GM23338 (cell line): ENCODE measurements around the gene IFITM10. TPM values are rescaled to one million over a fixed set of nuclear protein-coding genes. Genes with fewer than 3 reads are reported as not detected.

ENCODE experiments used
- ATAC-seq: fragments of 200-7000 bp; cut with Tn5 transposase; 3 replicates; pipeline ENCODE4 v1.9.1; 2020
- DNase-seq: peaks from one replicate; pipeline ENCODE4 v3.0.0-alpha.2; 2015; ENCODE audit warnings: low spot score
- H2AFZ ChIP-seq: fragments of 200-600 bp; sonication (generic); 2 replicates; pipeline ENCODE4 v1.8.0; 2016; ENCODE audit warnings: antibody characterized with exemption, mild to moderate bottlenecking, moderate library complexity
- H3F3A ChIP-seq: fragments of 200-600 bp; sonication (generic); replicated peaks from 2 replicates; pipeline ENCODE4 v1.8.0; 2017; ENCODE audit warnings: antibody characterized with exemption, mixed run types, low read depth
- H3K27ac ChIP-seq: fragments of 200-600 bp; sonication (generic); 2 replicates; pipeline ENCODE4 v1.6.1; 2016; ENCODE audit warnings: low read depth
- H3K27me3 ChIP-seq: fragments of 200-600 bp; sonication (generic); 2 replicates; pipeline ENCODE4 v1.8.0; 2016; ENCODE audit warnings: mild to moderate bottlenecking, mixed run types, moderate library complexity; ENCODE audit not compliant: insufficient read depth
- H3K36me3 ChIP-seq: fragments of 200-600 bp; sonication (generic); 2 replicates; pipeline ENCODE4 v1.8.0; 2016; ENCODE audit warnings: mild to moderate bottlenecking; ENCODE audit not compliant: insufficient read depth
- H3K4me1 ChIP-seq: fragments of 200-600 bp; sonication (generic); 2 replicates; pipeline ENCODE4 v1.8.0; 2016; ENCODE audit warnings: mild to moderate bottlenecking, moderate library complexity; ENCODE audit not compliant: insufficient read depth
- H3K4me2 ChIP-seq: fragments of 200-600 bp; sonication (generic); 2 replicates; pipeline ENCODE4 v1.7.1; 2017; ENCODE audit warnings: mixed run types
- H3K4me3 ChIP-seq: fragments of 200-600 bp; sonication (generic); 2 replicates; pipeline ENCODE4 v1.6.1; 2016; ENCODE audit warnings: mixed run types
- H3K79me2 ChIP-seq: fragments of 200-600 bp; sonication (generic); replicated peaks from 2 replicates; pipeline ENCODE4 v1.8.0; 2017; ENCODE audit warnings: mild to moderate bottlenecking; ENCODE audit not compliant: insufficient read depth
- H3K9me2 ChIP-seq: fragments of 200-600 bp; sonication (generic); 2 replicates; pipeline ENCODE4 v1.8.0; 2017; ENCODE audit not compliant: insufficient read depth
- H4K20me1 ChIP-seq: fragments of 200-600 bp; sonication (generic); replicated peaks from 2 replicates; pipeline ENCODE4 v1.8.0; 2017; ENCODE audit warnings: mild to moderate bottlenecking; ENCODE audit not compliant: insufficient read depth
- H3K27ac Mint-ChIP-seq: 2 replicates; pipeline ENCODE4 v1.8.0; 2020; ENCODE audit warnings: inconsistent platforms, mild to moderate bottlenecking, moderate library complexity, mixed read lengths
- H3K27me3 Mint-ChIP-seq: 3 replicates; pipeline ENCODE4 v1.8.0; 2022; ENCODE audit warnings: low read depth, mild to moderate bottlenecking, moderate library complexity, mixed read lengths, inconsistent platforms; ENCODE audit not compliant: insufficient read depth, poor library complexity
- H3K36me3 Mint-ChIP-seq: 3 replicates; pipeline ENCODE4 v1.8.0; 2021; ENCODE audit warnings: low read depth, mild to moderate bottlenecking, inconsistent platforms, moderate library complexity, mixed read lengths
- H3K4me1 Mint-ChIP-seq: 3 replicates; pipeline ENCODE4 v1.8.0; 2020; ENCODE audit warnings: mild to moderate bottlenecking, inconsistent platforms, mixed read lengths
- H3K4me3 Mint-ChIP-seq: 3 replicates; pipeline ENCODE4 v1.8.0; 2021; ENCODE audit warnings: moderate library complexity, mild to moderate bottlenecking, inconsistent platforms, mixed read lengths
- H3K9me3 Mint-ChIP-seq: 3 replicates; pipeline ENCODE4 v1.8.0; 2020; ENCODE audit warnings: moderate library complexity, mild to moderate bottlenecking, inconsistent platforms, mixed read lengths
- ETS1 ChIP-seq: IDR thresholded peaks from 2 replicates; pipeline ENCODE4 v1.6.1; 2016; ENCODE audit warnings: antibody characterized with exemption
- EZH2 ChIP-seq: fragments of 200-600 bp; sonication (generic); IDR thresholded peaks from one replicate; pipeline ENCODE4 v1.8.0; 2017; ENCODE audit warnings: antibody characterized with exemption, mild to moderate bottlenecking, low read depth; ENCODE audit not compliant: unreplicated experiment
- EZH2phosphoT487 ChIP-seq: fragments of 200-600 bp; sonication (generic); IDR thresholded peaks from one replicate; pipeline ENCODE4 v1.8.1; 2018; ENCODE audit warnings: antibody characterized with exemption; ENCODE audit not compliant: unreplicated experiment
- NANOG ChIP-seq: IDR thresholded peaks from 2 replicates; pipeline ENCODE4 v1.6.1; 2016; ENCODE audit warnings: antibody characterized with exemption, borderline replicate concordance
- POLR2AphosphoS5 ChIP-seq: IDR thresholded peaks from 2 replicates; pipeline ENCODE4 v1.6.1; 2016; ENCODE audit warnings: antibody characterized with exemption, low read depth
- STAT1 ChIP-seq: IDR thresholded peaks from one replicate; pipeline ENCODE4 v1.6.1; 2016; ENCODE audit warnings: antibody characterized with exemption; ENCODE audit not compliant: unreplicated experiment
- ZNF331 ChIP-seq: fragments of 250-450 bp; sonication (Bioruptor Pico); IDR thresholded peaks from 2 replicates; pipeline ENCODE4 v1.5.0; 2020; ENCODE audit warnings: low read depth, mild to moderate bottlenecking, moderate library complexity
- ZNF462 ChIP-seq: fragments of 250-450 bp; sonication (Bioruptor Pico); IDR thresholded peaks from 2 replicates; pipeline ENCODE4 v1.5.0; 2020; ENCODE audit warnings: mild to moderate bottlenecking, moderate library complexity
- polyA plus RNA-seq: library from polyadenylated mRNA; unstranded; fragments of >200 nt; fragmentation: Nextera tagmentation; extraction: Ambion mirVana; gene quantifications from 2 replicates; pipeline ENCODE4 v1.2.1, GENCODE V29; 2016
- total RNA-seq: library from RNA; depleted of rRNA; stranded (reverse); fragments of >200 nt; shearing (Covaris generic); gene quantifications from 2 replicates; pipeline ENCODE4 v1.2.3, GENCODE V29; 2014

IFITM10 gene
- total and polyA plus RNA-seq, 2 experiments from 2014 or later: 0.06 TPM; not detected in 1

- H3K4me3 Mint-ChIP-seq: no peak overlapping the region
- no peak overlapping the region for H2AFZ ChIP-seq
- no peaks in the 10 kb centered on the region for H3K36me3 ChIP-seq
- H3F3A ChIP-seq: peaks cover 8% of the 10 kb centered on the region; the same call in 1 of the 2 replicates
- no peaks in the 10 kb centered on the region for H3K4me1 ChIP-seq
- ATAC-seq (peak; percentile 24; the same call in 1 of the 3 replicates), DNase-seq (no peak)
- TF ChIP-seq POLR2AphosphoS5 (no peak), ZNF331 (no peak)
- no peak overlapping the region for H3K27ac Mint-ChIP-seq
- no peaks in the 10 kb centered on the region for H3K79me2 ChIP-seq
- H3K4me2 ChIP-seq: no peak overlapping the region
- no peaks in the 10 kb centered on the region for H4K20me1 ChIP-seq
- H3K36me3 Mint-ChIP-seq: no peaks in the 10 kb centered on the region
- no peaks in the 10 kb centered on the region; the same call in 2 of the 3 replicates for H3K4me1 Mint-ChIP-seq
- no peaks in the 10 kb centered on the region; the same call in 1 of the 2 replicates for H3K27me3 ChIP-seq
- H3K27ac ChIP-seq: no peak overlapping the region
- H3K9me2 ChIP-seq: no peaks in the 10 kb centered on the region; the same call in 1 of the 2 replicates
- peaks cover 16% of the 10 kb centered on the region for H3K27me3 Mint-ChIP-seq
- H3K4me3 ChIP-seq: no peak overlapping the region
- peaks cover 10% of the 10 kb centered on the region for H3K9me3 Mint-ChIP-seq
Observed at GRCh38 chr11:1733716-1734640, 16.4 kb downstream of the IFITM10 start.

DNA sequence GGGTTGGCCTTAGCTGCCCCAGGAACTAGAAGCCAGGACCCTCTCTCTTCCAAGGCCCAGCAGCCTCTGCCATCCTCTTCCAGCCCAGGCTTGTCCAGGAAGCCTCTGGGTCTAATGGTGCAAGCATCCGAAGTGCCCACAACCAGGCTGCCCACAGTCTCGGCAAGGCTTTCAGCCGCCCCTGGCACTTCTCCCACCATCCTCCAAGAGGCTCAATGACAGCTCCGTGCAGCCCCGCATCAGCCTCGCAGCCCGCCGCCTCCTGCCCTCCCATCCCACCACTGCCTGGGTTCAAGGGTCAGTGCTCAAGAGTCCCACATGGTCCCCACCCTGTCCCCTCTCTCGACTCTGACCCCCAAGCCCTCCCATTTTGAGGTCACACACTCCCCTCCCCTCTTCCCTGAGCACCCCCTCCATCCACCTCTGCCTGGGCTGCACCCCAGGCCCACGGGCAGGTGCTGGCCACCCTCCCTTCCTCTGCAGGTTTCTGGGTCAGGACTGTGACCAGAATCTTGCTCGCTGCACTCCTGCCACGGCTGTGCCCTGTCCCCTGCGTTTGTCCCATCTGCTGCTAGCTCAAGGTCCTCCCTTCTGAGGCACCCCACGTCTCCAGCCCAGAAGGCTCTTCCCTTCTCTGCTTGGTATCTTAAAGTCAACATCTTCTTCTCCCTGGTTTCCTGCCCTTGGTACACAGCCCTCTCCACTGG, 17.2 kb downstream of the IFITM10 start:
- no peak overlapping the region for H3K4me3 ChIP-seq
- DNase-seq (no peak), ATAC-seq (no peak)
- Mint-ChIP-seq H3K4me1 (no peaks in the 10 kb centered on the region; the same call in 2 of the 3 replicates), H3K27ac (no peak overlapping the region), H3K27me3 (peaks cover 15% of the 10 kb centered on the region), H3K4me3 (no peak overlapping the region), H3K9me3 (peaks cover 10% of the 10 kb centered on the region), H3K36me3 (no peaks in the 10 kb centered on the region)
- H2AFZ ChIP-seq: no peak overlapping the region
- no peak overlapping the region for H3K4me2 ChIP-seq
- H3F3A ChIP-seq: peaks cover 8% of the 10 kb centered on the region; the same call in 1 of the 2 replicates
- H3K4me1 ChIP-seq: no peaks in the 10 kb centered on the region
- no peaks in the 10 kb centered on the region for H3K79me2 ChIP-seq
- no peaks in the 10 kb centered on the region; the same call in 1 of the 2 replicates for H3K27me3 ChIP-seq
- H4K20me1 ChIP-seq: no peaks in the 10 kb centered on the region
- H3K9me2 ChIP-seq: no peaks in the 10 kb centered on the region; the same call in 1 of the 2 replicates
- no peak overlapping the region for H3K27ac ChIP-seq
- no peaks in the 10 kb centered on the region for H3K36me3 ChIP-seq
- TF ChIP-seq ZNF462 (no peak), ETS1 (no peak), EZH2 (no peak), NANOG (no peak), STAT1 (no peak), EZH2phosphoT487 (no peak)
